ENCODE results near the gene LIPA.
"Not testable (repeated sequence)": the region's sequence is repeated elsewhere in the genome, so short reads cannot be mapped to it uniquely, and the experiment has no call there.

Gene LIPA

DNA sequence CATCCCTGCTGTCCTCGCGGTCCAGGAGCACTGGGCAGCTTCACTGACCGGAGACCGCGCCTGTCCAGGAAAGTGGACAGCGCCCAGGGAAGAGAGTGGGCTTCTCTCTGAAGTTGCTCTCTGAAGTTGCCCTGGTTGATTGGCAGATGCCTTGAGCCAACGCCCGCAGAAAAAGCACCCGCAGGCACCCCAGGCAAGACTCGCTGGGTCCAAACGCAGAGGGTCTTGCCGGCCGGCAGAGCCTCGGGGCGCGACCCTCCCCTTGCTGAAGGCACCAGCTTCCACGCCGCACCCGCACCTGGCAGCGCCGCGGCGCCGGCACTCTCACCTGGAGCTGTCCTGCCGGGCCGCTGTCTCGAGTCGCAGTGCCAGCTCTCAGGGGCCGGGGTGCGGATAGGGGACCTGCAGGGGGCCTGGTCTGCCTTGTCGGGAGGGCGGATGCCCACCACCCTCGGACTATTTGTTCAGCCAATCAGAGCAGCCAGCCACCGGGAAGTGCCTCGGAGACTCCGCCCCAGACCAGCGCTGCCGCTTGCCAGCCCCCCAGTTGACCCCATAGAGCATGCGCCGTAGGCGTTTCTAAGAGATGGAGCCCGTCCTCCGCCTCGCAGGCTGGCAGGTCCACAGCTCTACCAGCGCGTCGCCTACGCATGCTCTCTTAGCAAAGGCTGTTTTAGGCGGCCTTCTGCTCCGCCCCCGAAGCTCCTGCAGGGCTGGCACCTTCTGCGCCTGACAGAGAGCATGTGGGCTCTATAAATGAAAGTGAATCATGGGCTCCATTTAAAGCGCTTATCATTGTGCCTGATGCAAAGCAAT lies at the start of gene LIPA:
Gene LIPA, minus strand, starts transcription at position 367 of the 816 bp plus-strand sequence. CDS start 4,127 bp downstream, outside the sequence.
- DNase-seq = peak; percentile 91

GRCh38 chr10:89301232-89301631 lies 49.7 kb upstream of the LIPA start:
- DNase-seq = no peak

DNA sequence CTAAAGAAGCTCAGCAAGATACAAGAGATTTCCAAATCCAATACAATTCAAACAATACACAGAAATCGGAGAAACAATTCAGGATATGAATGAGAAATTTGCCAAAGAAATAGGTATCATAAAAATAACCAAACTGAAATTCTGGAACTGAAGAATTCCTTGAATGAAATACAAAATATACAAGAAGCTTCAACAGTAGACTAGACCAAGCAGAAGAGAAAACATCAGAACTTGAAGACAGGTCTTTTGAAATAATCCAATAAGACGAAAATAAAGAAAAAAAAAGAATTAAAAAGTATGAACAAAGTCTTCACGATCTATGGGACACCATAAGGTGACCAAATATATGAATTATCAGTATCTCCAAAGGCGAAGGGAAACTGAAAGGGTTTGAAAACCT lies 47.5 kb upstream of the LIPA start:
- DNase-seq = no peak

DNA sequence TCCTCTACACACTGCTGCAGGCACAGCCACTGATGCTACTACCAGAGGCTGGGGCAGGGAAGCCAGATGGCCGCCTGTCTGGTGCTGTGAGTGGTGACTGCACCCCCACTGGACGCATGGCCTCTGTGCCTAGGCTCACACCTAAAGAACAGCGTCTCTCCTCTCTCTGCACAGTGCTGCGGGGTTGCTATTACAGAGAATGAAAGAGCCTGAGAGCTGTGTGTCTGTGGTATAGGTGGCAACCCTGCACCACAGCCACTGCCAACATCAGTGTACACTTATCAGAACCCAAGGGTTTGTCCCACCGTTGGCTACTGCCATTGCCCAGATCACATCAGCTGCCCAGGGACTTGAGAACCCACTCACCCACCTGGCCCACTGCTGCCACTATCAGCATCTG lies 46.2 kb upstream of the LIPA start:
- DNase-seq = no peak

GRCh38 chr10:89297356-89297755 lies 45.8 kb upstream of the LIPA start:
- DNase-seq = no peak

- no peak for DNase-seq
Measured at GRCh38 chr10:89296220-89296648, 44.7 kb upstream of the LIPA start.

GRCh38 chr10:89295597-89295996 lies 44.0 kb upstream of the LIPA start:
- DNase-seq = no peak

DNA sequence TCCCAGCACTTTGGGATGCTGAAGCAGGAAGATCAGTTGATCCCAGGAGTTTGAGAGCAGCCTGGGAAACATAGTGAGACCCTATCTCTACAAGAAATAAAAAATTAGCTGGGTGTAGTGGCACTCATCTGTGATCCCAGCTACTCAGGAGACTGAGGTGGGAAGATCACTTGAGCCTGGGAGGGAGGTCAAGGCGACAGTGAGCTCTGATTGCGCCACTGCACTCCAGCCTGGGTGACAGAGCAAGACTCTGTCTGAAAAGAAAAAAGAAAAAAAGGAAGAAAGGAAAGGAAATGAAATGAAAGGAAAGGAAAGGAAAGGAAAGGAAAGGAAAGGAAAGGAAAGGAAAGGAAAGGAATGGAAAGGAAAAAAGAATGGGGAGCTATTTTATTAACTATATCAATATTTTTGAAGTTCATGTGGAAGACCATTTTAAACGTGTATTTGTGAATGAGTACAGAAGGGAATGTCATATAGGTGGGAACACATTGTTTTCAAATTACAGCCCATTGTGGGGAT lies 43.2 kb upstream of the LIPA start:
- DNase-seq = no peak

- DNase-seq = not testable (repeated sequence)
Measured at GRCh38 chr10:89285303-89285702, 33.7 kb upstream of the LIPA start.

DNA sequence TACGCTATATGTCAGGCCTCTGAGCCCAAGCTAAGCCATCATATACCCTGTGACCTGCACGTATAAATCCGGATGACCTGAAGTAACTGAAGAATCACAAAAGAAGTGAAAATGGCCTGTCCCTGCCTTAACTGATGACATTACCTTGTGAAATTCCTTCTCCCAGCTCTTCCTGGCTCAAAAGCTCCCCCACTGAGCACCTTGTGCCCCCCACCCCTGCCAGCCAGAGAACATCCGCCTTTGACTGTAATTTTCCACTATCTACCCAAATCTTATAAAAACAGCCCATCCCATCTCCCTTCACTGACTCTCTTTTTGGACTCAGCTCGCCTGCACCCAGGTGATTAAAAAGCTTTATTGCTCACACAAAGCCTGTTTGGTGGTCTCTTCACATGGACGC lies 33.1 kb upstream of the LIPA start:
- not testable (repeated sequence) for DNase-seq

- DNase-seq = no peak
Measured at GRCh38 chr10:89283936-89284475, 32.4 kb upstream of the LIPA start.

- DNase-seq = no peak
Measured at GRCh38 chr10:89283025-89283935, 31.7 kb upstream of the LIPA start.

GRCh38 chr10:89281606-89282395 lies 30.2 kb upstream of the LIPA start:
- DNase-seq = no peak

DNA sequence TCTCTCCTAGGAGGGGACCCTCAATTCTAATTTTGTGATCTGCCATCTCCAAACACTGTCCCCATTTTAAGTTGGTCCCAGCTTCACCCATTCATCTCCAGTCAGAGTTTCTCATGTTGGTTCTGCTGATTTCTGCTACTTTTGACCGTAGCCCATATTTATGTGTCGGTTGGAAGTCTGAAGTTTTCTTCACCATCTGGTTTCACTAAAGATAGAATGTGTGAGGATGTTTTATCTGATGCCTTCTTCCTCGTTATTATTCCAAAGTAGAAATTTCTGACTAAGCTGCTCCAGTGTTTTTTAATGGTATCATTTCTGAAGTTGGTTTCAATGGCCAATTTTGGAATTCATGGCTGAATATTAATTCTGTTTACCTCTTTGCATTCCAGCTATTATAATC lies 28.9 kb upstream of the LIPA start:
- DNase-seq = no peak

DNA sequence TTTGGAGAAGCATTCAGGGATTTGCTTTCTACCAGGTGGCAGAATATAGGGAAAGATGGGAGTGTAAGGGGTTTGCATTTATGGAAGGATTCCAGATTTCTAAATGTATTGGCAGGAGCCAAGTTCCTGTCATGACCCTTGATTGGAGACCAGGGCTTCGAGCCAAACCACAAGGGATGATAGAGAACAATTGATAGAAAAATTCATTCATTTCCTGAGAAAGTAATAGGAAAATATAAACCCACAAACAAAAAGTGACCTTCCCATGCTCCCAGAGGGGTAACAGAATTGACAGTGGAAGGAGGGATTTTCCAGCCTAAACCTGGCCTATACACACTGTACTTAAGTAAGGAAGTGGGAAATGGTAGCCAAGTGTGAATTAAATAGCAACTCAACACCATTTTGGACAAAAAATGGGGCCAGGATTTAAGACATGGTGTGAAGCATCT lies 27.9 kb upstream of the LIPA start:
- no peak for DNase-seq

DNA sequence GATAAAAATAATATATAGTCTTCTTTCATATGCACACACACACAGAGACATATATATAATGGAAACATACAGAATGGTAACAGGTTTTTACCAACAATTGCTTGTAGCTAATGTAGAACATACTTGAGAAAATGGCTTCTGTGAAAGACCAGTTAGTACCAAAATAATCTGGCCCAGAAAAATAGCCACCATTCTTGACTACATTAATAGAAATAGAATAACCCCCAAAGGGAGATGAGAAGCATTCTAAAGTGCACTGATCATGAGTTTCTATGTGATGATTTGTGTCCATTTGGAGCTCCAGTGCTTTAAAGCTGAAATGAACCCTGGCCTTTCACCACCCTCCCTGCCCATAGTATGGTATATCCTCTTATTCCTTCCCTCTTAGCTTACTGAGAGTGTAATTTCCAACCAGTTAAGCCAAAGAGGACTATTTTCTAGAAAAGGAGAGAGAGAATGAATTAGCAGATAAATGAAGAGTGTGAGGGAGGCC lies 27.4 kb upstream of the LIPA start:
- DNase-seq = no peak

- no peak for DNase-seq
Measured at GRCh38 chr10:89278034-89278535, 26.5 kb upstream of the LIPA start.

DNA sequence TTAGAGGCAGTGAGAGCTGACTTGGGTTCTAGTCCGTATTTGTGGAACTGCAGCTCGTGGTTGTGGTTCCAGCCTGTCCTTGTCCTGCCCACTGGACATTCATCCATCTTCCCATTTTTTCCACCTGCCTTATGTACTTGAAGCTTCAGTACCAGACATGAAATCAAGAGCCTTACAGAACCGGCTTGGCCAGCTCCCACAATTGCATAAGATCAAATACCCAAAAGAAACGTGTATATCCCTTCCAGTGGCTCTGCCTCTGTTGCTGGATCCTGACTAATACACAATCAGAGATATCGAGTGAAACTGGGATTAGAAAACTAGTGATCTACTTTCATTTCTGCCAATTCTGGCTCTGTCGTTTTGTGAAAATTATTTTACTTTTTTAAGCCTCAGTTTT lies 23.8 kb upstream of the LIPA start:
- no peak for DNase-seq

DNA sequence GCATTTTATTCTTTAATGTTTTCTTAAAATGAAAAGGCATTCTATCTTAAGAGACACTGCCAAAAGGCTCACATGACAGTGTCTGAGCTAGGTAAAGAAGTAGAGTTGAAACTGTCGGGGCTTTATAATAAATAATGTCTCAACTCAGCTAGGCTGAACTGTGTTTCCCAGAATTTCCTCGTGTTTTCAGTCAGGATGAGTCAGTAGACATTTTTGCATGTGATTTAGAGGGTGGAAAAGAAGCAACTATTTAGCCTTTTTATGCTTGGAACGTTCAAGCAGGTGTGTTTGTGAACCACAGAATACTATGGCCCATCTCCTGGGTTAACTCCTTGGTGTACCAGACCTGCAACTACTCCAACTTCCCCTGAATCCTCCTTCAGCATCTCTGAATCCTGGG lies 23.4 kb upstream of the LIPA start:
- DNase-seq = no peak

DNA sequence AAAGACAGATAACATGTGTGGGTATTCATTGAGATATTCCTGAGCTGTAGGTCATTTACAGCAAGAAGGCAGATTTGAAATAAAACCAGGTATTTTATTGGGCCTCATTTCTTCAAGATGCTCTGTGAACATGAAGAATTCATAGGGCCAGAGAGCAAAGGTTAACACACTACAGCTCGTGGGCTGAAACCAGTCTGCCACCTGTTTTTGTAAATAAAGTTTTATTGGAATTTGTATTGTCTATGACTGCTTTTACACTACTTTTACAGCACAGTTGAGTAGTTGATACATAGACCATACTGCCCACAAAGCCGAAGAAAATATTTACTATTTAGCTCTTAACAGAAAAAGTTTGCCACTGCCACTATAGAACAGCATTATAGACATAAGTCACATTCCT lies 22.1 kb upstream of the LIPA start:
- no peak for DNase-seq

- no peak for DNase-seq
Measured at GRCh38 chr10:89271532-89271931, 20.0 kb upstream of the LIPA start.

DNA sequence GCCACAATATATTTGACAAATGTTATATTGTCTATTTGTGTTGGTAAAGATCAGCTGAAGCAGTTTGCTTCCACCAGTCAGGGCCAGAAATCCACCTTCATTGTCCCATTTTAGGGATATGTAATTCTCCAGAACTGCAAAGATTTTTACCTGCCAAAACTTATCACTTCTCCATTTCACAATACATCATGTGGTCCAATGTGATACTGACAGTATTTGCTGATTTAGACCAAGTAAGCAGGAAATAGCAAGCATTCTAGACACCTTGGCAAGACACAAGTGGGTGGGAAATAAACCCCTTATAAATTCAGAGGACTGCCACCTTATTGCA lies 18.5 kb upstream of the LIPA start:
- no peak for DNase-seq

Measured in stimulated activated CD4-positive, alpha-beta T cell treated with anti-CD3 and anti-CD28 coated beads, Interleukin-12 subunit alpha, Interleukin-12 subunit beta, amount 100 ng/mL, for 4 hours (primary cell).